Endothelial cell of umbilical vein (primary cell): ENCODE measurements around the gene THTPA.

Source experiments
- EZH2 ChIP-seq: IDR thresholded peaks from 2 replicates; pipeline ENCODE4 v1.6.1; 2012; ENCODE audit warnings: borderline replicate concordance, low read depth, mild to moderate bottlenecking, moderate library complexity, low read length, inconsistent platforms; ENCODE audit not compliant: severe bottlenecking
- TF ChIP-seq, protein P1 (sequence below), 2 donors: IDR thresholded peaks; 1 replicate in 1 of 2; 2 replicates in 1 of 2; pipeline ENCODE4 v1.5.1; 2011; ENCODE audit warnings: low read length in 2 of 2, mild to moderate bottlenecking in 2 of 2, moderate library complexity in 2 of 2, control low read depth in 1 of 2, inconsistent platforms in 1 of 2, low read depth in 1 of 2; ENCODE audit not compliant: insufficient read depth in 1 of 2; ENCODE audit errors: extremely low read depth in 1 of 2

DNA sequence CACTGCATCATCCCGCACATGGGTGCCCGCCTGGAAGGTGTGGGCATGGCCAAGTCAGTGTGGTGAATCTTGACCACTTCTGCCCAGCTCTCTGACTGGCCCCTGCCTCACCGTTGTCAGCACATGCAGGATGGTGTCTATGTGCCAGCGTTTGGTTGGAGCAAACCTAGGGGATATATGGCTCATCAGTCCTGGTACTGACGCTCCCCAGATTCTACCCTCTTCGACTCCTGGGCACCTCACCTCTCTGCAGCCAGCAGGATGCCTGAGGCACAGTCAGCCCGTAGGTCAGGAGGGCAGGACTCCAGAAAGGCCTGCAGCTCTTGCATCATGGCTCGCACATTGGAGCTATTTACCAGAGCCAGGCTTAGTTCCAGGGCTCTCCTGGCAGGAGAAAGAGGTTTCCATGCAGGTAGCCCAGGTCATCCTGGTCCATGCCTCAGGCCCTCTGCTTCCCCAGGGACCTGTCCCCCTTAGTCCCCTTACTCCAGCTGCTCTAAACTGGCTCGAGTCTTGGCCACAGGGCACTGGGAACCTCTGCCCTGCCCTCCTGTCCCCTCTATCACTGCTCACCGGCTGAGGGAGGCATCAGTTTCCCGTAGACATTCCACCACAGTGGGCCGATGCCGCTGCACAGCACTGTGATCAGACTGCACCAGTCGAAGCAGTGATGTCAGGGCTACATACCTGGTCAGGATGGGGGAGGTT, 7.6 kb downstream of the THTPA start:
- TF ChIP-seq, protein P1, sequence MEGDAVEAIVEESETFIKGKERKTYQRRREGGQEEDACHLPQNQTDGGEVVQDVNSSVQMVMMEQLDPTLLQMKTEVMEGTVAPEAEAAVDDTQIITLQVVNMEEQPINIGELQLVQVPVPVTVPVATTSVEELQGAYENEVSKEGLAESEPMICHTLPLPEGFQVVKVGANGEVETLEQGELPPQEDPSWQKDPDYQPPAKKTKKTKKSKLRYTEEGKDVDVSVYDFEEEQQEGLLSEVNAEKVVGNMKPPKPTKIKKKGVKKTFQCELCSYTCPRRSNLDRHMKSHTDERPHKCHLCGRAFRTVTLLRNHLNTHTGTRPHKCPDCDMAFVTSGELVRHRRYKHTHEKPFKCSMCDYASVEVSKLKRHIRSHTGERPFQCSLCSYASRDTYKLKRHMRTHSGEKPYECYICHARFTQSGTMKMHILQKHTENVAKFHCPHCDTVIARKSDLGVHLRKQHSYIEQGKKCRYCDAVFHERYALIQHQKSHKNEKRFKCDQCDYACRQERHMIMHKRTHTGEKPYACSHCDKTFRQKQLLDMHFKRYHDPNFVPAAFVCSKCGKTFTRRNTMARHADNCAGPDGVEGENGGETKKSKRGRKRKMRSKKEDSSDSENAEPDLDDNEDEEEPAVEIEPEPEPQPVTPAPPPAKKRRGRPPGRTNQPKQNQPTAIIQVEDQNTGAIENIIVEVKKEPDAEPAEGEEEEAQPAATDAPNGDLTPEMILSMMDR (IDR thresholded peaks at IDR 0.05; ENCODE audit: extremely low read depth in 1 of 2, insufficient read depth in 1 of 2, low read depth in 1 of 2, low read length in 2 of 2): no peak
- no peak for TF ChIP-seq EZH2
